Measurements from ENCODE around the gene WWOX. TPM values are rescaled to one million over a fixed set of nuclear protein-coding genes. Genes with fewer than 3 reads are reported as not detected.

WWOX gene
- total RNA-seq, 1 experiment from 2014 or later, result 15.6 TPM

DNA sequence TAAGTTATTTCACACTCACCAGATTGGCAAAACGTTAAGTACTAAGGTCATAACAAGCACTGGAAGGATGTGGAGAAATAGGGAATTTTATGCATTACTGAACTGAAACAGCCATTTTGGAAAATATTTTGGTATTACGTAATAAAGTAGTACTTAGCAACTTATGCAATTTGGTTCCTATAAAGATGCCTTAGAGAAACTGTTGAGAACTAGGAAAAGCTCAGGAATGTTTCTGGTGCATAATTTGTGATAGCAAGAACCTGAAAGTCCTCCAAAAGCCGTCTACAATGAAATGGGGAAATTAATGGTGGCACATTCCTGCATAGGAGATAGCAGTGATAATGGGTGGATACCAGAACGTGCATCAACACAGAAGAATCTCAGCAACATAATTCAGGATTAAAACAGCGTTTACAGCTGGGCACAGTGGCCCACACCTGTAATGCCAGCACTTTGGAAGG is 472.5 kb downstream of the WWOX start:
- Histone ChIP-seq H4K20me1 (ENCODE audit: control insufficient read depth, insufficient read depth, insufficient read length) (no peaks in the 10 kb centered on the region), H2BK20ac (ENCODE audit: low read depth, low read length, poor library complexity, severe bottlenecking) (no peak overlapping the region), H3K23me2 (ENCODE audit: insufficient read length, low read depth, low read length, poor library complexity, severe bottlenecking) (no peaks in the 10 kb centered on the region), H3K79me2 (ENCODE audit: insufficient read depth, low read length) (no peaks in the 10 kb centered on the region), H3K79me1 (ENCODE audit: insufficient read depth, low read depth, low read length, poor library complexity, severe bottlenecking) (no peaks in the 10 kb centered on the region), H3K27ac (ENCODE audit: insufficient read length, low read depth, low read length) (no peak overlapping the region), H3K23ac (ENCODE audit: insufficient read length, low read depth, low read length) (no peak overlapping the region), H2AFZ (ENCODE audit: low read length) (no peak overlapping the region), H2BK5ac (ENCODE audit: insufficient read length, low read length) (no peak overlapping the region), H3K9me3 (ENCODE audit: control insufficient read depth, low read depth, low read length) (no peaks in the 10 kb centered on the region), H4K91ac (ENCODE audit: insufficient read length, low read depth, low read length) (no peak overlapping the region), H3K18ac (ENCODE audit: insufficient read length, low read depth, low read length) (no peak overlapping the region), H2AK5ac (ENCODE audit: insufficient read length, low read length) (no peak overlapping the region), H3K14ac (ENCODE audit: insufficient read depth, low read length) (no peak overlapping the region), H3K4me2 (ENCODE audit: insufficient read depth, insufficient read length, low read length) (no peak overlapping the region), H3K4me1 (ENCODE audit: insufficient read depth, low read length) (no peaks in the 10 kb centered on the region), H4K5ac (ENCODE audit: insufficient read length, low read depth, low read length) (no peak overlapping the region), H2BK120ac (ENCODE audit: low read depth, low read length, poor library complexity, severe bottlenecking) (no peak overlapping the region), H4K8ac (replicated peaks; ENCODE audit: insufficient read length, low read depth, low read length) (no peak overlapping the region), H2BK12ac (ENCODE audit: insufficient read length, low read depth, low read length) (no peak overlapping the region), H3K27me3 (ENCODE audit: insufficient read depth, low read length) (no peaks in the 10 kb centered on the region), H3T11ph (ENCODE audit: low read length) (no peak overlapping the region), H3K4ac (ENCODE audit: low read depth, low read length) (no peak overlapping the region), H3K56ac (ENCODE audit: insufficient read length, low read depth, low read length) (no peak overlapping the region), H3K9ac (ENCODE audit: extremely low read depth, insufficient read length, low read length) (no peak overlapping the region), H2BK15ac (ENCODE audit: low read depth, low read length) (no peak overlapping the region)
- H3K4me1 Mint-ChIP-seq, result no peaks in the 10 kb centered on the region
- no peaks in the 10 kb centered on the region for H3K9me3 Mint-ChIP-seq
- no peaks in the 10 kb centered on the region for H3K27me3 Mint-ChIP-seq (ENCODE audit: low read depth)
- no peak for DNase-seq
- no CpG with 5 or more reads among the region's 5 CpGs for WGBS (ENCODE audit: extremely low coverage, insufficient read length, low lambda C conversion rate)
- H3K4me3 Mint-ChIP-seq, result no peak overlapping the region
- H3K36me3 Mint-ChIP-seq (ENCODE audit: insufficient read depth in 1 of 3, low read depth in 3 of 3), result no peaks in the 10 kb centered on the region
- H3K27ac Mint-ChIP-seq, result peak overlapping the region in 1 of 3 experiments; percentile 53; a peak in 1 of 7 replicates
- no peak for TF ChIP-seq CTCF (conservative IDR thresholded peaks at IDR 0.05)
